MCF 10A (cell line): ENCODE measurements around the gene THADA. TPM values are rescaled to one million over a fixed set of nuclear protein-coding genes. Genes with fewer than 3 reads are reported as not detected.
"Not testable (repeated sequence)": the region's sequence is repeated elsewhere in the genome, so short reads cannot be mapped to it uniquely, and the experiment has no call there.

Experiments
- BruUV-seq: library from RNA; stranded (reverse); fragments of 400-500 nt; replicated peaks from 2 replicates; lab custom pipeline; 2021; lab: Mats Ljungman, UMichigan
- CTCF ChIA-PET: fragments of 300-600 bp; sonication (Branson Sonifier 250); formaldehyde crosslinking; extraction: SDS; loops from one replicate; lab custom pipeline; 2021; ENCODE audit warnings: antibody characterized with exemption, inconsistent platforms; lab: Yijun Ruan, JAX
- POLR2A ChIA-PET: fragments of 300-600, 350-650 bp; sonication (Branson Sonifier 250); formaldehyde crosslinking; extraction: SDS; loops from one replicate; lab custom pipeline; 2020; ENCODE audit warnings: antibody characterized with exemption, inconsistent platforms; lab: Yijun Ruan, JAX
- DNase-seq: peaks from one replicate; pipeline ENCODE4 v3.0.0-alpha.2; 2018; ENCODE audit not compliant: unreplicated experiment
- H3K27ac Mint-ChIP-seq: one replicate; pipeline ENCODE4 v1.8.0; 2022; ENCODE audit warnings: mild to moderate bottlenecking, low read depth, mixed read lengths; ENCODE audit not compliant: unreplicated experiment
- H3K27me3 Mint-ChIP-seq: one replicate; pipeline ENCODE4 v1.8.0; 2022; ENCODE audit warnings: mixed read lengths; ENCODE audit not compliant: insufficient read depth, unreplicated experiment
- H3K36me3 Mint-ChIP-seq: one replicate; pipeline ENCODE4 v1.8.0; 2022; ENCODE audit warnings: mild to moderate bottlenecking, moderate library complexity, mixed read lengths; ENCODE audit not compliant: insufficient read depth, unreplicated experiment
- H3K4me1 Mint-ChIP-seq: one replicate; pipeline ENCODE4 v1.8.0; 2022; ENCODE audit warnings: mixed read lengths; ENCODE audit not compliant: insufficient read depth, unreplicated experiment
- H3K4me3 Mint-ChIP-seq: one replicate; pipeline ENCODE4 v1.8.0; 2022; ENCODE audit warnings: mild to moderate bottlenecking, moderate library complexity, mixed read lengths; ENCODE audit not compliant: unreplicated experiment
- H3K9me3 Mint-ChIP-seq: one replicate; pipeline ENCODE4 v1.8.0; 2022; ENCODE audit warnings: mixed read lengths; ENCODE audit not compliant: unreplicated experiment
- CTCF ChIP-seq: fragments of 200-600 bp; IDR thresholded peaks from one replicate; pipeline ENCODE4 v1.8.0; 2022; ENCODE audit warnings: antibody characterized with exemption, mild to moderate bottlenecking; ENCODE audit not compliant: unreplicated experiment
- intact Hi-C: fragments of 100-400 bp; cut with micrococcal nuclease; formaldehyde crosslinking; loops from 2 replicates; pipeline ENCODE4 v1.14.1; 2022
- total RNA-seq: library from RNA; stranded (reverse); gene quantifications from 2 replicates; pipeline ENCODE4 v1.2.3, GENCODE V29; 2022

The THADA gene
- total RNA-seq, 1 experiment from 2014 or later = 49.8 TPM

- TF ChIP-seq CTCF = no peak
- intact Hi-C loops = no loop called here
- CTCF ChIA-PET = interaction anchor here (0.6 to 1.0 kb wide), 2 partner anchors 191 to 442 kb away, joined by 3 read pairs; no protein-coding TSS in a partner anchor
Measured at GRCh38 chr2:43300222-43300621, 295.6 kb downstream of the THADA start.

GRCh38 chr2:43298500-43298899 is 297.3 kb downstream of the THADA start:
- no peaks in the 10 kb centered on the region for H3K27me3 Mint-ChIP-seq
- CTCF ChIA-PET = no interaction called here
- H3K4me1 Mint-ChIP-seq = peaks cover 25% of the 10 kb centered on the region
- no peak overlapping the region for H3K4me3 Mint-ChIP-seq
- H3K27ac Mint-ChIP-seq = no peak overlapping the region
- no peak for TF ChIP-seq CTCF
- peaks cover 9% of the 10 kb centered on the region for H3K36me3 Mint-ChIP-seq
- no peaks in the 10 kb centered on the region for H3K9me3 Mint-ChIP-seq
- intact Hi-C loops = no loop called here
- POLR2A ChIA-PET = no interaction called here
- no TSS peak for BruUV-seq
- DNase-seq = no peak

More at GRCh38 chr2:43300222-43300621, 295.6 kb downstream of the THADA start:
- peak overlapping the region; percentile 68 for H3K27ac Mint-ChIP-seq
- POLR2A ChIA-PET = interaction anchor here (1.0 to 1.4 kb wide), 3 partner anchors 16 to 239 kb away, joined by 3 to 7 read pairs (median 3); no protein-coding TSS in a partner anchor
- H3K36me3 Mint-ChIP-seq = no peaks in the 10 kb centered on the region
- no peak for DNase-seq
- H3K4me3 Mint-ChIP-seq = no peak overlapping the region
- no peaks in the 10 kb centered on the region for H3K27me3 Mint-ChIP-seq
- BruUV-seq = no TSS peak
- no peaks in the 10 kb centered on the region for H3K9me3 Mint-ChIP-seq
- peaks cover 13% of the 10 kb centered on the region for H3K4me1 Mint-ChIP-seq

GRCh38 chr2:43297740-43298139 is 298.1 kb downstream of the THADA start:
- H3K27me3 Mint-ChIP-seq, intact Hi-C loops, H3K9me3 Mint-ChIP-seq, POLR2A ChIA-PET, H3K4me3 Mint-ChIP-seq, BruUV-seq, CTCF ChIA-PET, DNase-seq, H3K27ac Mint-ChIP-seq: not testable (repeated sequence)
- Mint-ChIP-seq H3K4me1 (peaks cover 26% of the 10 kb centered on the region), H3K36me3 (peaks cover 15% of the 10 kb centered on the region)

GRCh38 chr2:43294973-43295603 is 300.8 kb downstream of the THADA start:
- BruUV-seq = no TSS peak
- peaks cover 19% of the 10 kb centered on the region for H3K4me1 Mint-ChIP-seq
- intact Hi-C loops = loop anchor here (5.0 kb wide), 1 partner anchor 187 kb away; no protein-coding TSS in a partner anchor
- no peak for DNase-seq
- no peaks in the 10 kb centered on the region for H3K9me3 Mint-ChIP-seq
- ChIA-PET POLR2A (no interaction called here), CTCF (interaction anchor here (0.6 to 0.9 kb wide), 2 partner anchors 114 to 347 kb away, joined by 3 read pairs; no protein-coding TSS in a partner anchor)
- no peaks in the 10 kb centered on the region for H3K27me3 Mint-ChIP-seq
- no peak for TF ChIP-seq CTCF
- H3K27ac Mint-ChIP-seq = peak overlapping the region; percentile 84
- H3K36me3 Mint-ChIP-seq = peaks cover 36% of the 10 kb centered on the region
- H3K4me3 Mint-ChIP-seq = no peak overlapping the region
